Body of pancreas (tissue), 4 donors: ENCODE results near the gene EXOC2.
"Not testable (repeated sequence)": the region's sequence is repeated elsewhere in the genome, so short reads cannot be mapped to it uniquely, and the experiment has no call there.

Experiments used
- CTCF ChIP-seq, 7 experiments: fragments of 450-650 bp in 4 of 7; fragments of 200-600 bp in 3 of 7; sonication (generic) in 3 of 7; IDR thresholded peaks; one replicate each; pipeline ENCODE4 v1.5.1; 2016 to 2019; ENCODE audit warnings: antibody characterized with exemption in 7 of 7
- POLR2A ChIP-seq, 3 donors: fragments of 450-650 bp; IDR thresholded peaks; one replicate each; pipeline ENCODE4 v1.6.1; 2016; ENCODE audit warnings: antibody characterized with exemption in 3 of 3, mild to moderate bottlenecking in 2 of 3

GRCh38 chr6:694431-695126 is 1.6 kb upstream of the EXOC2 start:
- not testable (repeated sequence) for TF ChIP-seq CTCF, POLR2A (IDR thresholded peaks at IDR 0.05)
